Activated CD4-positive, alpha-beta T cell treated with anti-CD3 and anti-CD28 coated beads, Interleukin-2, amount 50 U/mL, for 4 hours (primary cell): ENCODE measurements around the gene TPM1.
A peak's percentile ranks its signal among the peaks of the same experiment; 100 is the strongest.

Experiments
- DNase-seq, 2 experiments: peaks; one replicate each; pipeline ENCODE4 v3.0.0-alpha.2; 2020

TPM1 gene

DNA sequence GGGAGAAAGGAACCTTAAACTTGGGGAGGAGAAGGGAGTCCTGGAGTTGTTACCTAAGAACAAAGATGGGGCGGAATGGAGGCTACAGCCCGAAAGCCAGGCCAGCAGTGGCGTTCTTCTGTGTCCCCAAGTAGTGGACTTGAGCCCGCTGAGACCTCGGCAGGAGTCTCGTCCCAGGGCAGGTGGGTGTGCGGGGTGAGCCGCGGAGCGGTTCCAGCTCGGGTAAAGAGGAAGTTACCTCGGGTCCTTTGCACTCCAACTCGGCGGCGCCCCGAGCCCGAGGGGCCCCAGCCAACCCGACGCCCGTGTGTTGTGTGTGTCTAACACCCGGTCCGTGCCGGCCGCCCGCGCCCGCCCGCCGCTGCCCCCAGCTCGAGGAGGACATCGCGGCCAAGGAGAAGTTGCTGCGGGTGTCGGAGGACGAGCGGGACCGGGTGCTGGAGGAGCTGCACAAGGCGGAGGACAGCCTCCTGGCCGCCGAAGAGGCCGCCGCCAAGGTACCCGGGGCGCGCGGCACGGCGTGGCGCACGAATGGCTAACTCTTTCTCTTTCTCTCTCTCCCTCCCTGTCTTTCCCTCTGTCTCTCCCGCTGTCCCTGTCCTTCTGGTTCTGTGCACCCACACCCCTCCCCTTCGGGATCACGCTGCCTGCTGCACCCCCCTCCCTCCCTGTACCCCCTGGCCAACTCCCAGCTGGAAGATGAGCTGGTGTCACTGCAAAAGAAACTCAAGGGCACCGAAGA is 959 bp downstream of the TPM1 start:
- no peak for DNase-seq

DNA sequence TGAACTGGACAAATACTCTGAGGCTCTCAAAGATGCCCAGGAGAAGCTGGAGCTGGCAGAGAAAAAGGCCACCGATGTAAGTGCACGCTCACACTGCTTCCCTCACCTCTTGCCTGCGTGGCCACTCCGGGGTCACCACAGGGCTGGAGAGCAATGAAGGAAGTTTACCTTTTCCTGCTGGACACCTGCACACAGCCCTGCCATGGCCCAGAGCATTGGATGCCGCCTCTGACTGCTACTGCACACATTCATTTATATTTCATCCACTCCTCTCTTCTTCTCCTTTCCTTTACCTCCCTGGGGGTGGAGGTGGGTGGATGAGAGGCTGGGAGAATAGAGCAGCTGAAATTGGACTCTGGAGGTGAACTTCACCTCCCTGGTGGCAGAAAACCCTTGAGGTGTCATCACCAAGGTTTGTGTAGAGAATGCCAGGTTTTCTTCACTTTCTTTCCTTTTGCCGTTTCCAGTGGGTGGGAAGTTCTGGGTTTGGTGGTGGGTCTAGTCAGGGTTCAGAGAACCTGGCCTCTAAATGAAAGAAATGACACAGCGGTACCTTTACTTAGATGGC is 1.6 kb downstream of the TPM1 start:
- DNase-seq, result no peak

- no peak for DNase-seq
Measured at GRCh38 chr15:63044645-63045464, 2.3 kb downstream of the TPM1 start.

- DNase-seq, result no peak
Measured at GRCh38 chr15:63045465-63045840, 2.9 kb downstream of the TPM1 start.

- DNase-seq, result no peak
Measured at GRCh38 chr15:63045879-63046278, 3.3 kb downstream of the TPM1 start.

- no peak for DNase-seq
Measured at GRCh38 chr15:63046917-63047760, 4.6 kb downstream of the TPM1 start.

DNA sequence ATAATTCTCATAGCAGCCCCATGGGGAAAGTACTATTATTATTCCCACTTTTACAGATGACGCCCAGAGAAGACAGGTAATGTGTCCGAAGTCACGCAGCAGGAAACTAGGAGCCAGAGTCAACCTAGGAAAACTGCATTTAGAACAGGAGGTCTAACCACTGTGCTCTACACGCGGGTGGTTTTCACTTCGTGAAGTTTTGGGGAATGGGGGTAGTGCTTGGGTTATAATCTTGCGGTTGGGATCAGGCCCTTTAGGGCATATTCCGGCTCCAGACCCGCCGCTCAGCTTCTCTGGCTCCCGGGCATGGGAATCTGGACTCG is 5.2 kb downstream of the TPM1 start:
- no peak for DNase-seq

DNA sequence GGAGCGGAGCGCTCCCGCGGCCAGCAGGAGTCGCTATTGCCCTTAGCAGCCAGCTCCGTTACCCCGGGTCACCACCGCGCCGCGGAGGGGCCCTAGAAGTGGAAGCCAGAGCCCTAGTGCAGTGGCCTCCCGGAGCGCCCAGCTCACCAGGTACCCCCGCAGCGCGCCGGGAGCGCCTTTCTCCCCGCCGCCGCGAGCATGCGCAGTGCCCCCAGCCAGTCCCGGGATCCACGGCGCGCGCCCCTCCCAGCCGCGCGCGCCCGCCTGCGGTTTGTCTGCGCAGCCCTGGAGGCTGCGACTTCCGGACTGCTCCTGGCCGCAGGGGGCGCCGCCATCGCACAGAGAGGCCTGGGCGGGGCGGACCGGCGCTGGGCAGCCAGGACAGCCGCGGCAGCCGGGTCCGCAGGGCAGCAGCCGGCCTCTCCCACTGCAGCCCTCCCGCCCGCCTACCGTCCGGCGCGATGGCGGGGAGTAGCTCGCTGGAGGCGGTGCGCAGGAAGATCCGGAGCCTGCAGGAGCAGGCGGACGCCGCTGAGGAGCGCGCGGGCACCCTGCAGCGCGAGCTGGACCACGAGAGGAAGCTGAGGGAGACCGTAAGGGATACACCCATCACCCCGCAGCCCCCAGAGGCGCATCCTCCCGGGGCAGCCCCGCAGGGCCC is 5.7 kb downstream of the TPM1 start:
- DNase-seq, result peak; percentile 77

GRCh38 chr15:63048776-63049665 is 6.5 kb downstream of the TPM1 start:
- peak; percentile 11 to 35 for DNase-seq

DNA sequence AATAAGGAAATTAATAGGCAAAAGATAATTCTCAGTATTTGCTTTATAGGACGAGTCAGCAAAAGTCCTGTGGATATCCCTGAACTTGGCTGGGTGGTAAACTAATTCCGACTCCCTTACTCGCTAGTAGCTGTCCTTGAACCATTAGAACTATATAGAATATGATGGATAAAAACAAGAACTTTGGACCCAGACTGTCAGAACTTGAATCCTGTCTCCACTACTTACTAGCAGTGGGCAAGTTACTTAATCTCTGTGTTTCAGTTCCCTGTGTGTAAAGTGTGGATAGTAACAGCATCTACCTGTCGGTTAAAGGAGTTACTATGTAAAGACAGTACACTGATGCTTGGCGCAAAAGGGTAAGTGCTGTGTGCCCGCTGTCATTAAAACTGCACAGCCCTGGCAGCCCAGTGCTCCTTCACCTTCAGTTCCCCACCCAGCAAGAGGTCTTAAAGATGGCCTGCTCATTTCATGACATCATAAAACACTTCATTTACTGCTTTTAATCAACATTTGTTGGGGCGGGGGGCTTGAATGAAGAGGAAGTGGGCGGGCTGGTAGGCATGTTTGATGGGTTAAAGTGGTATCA is 7.3 kb downstream of the TPM1 start:
- no peak for DNase-seq

GRCh38 chr15:63050731-63051155 is 8.2 kb downstream of the TPM1 start:
- DNase-seq, result no peak

GRCh38 chr15:63051156-63052066 is 8.9 kb downstream of the TPM1 start:
- no peak for DNase-seq

- DNase-seq, result no peak
Measured at GRCh38 chr15:63052077-63052841, 9.7 kb downstream of the TPM1 start.

DNA sequence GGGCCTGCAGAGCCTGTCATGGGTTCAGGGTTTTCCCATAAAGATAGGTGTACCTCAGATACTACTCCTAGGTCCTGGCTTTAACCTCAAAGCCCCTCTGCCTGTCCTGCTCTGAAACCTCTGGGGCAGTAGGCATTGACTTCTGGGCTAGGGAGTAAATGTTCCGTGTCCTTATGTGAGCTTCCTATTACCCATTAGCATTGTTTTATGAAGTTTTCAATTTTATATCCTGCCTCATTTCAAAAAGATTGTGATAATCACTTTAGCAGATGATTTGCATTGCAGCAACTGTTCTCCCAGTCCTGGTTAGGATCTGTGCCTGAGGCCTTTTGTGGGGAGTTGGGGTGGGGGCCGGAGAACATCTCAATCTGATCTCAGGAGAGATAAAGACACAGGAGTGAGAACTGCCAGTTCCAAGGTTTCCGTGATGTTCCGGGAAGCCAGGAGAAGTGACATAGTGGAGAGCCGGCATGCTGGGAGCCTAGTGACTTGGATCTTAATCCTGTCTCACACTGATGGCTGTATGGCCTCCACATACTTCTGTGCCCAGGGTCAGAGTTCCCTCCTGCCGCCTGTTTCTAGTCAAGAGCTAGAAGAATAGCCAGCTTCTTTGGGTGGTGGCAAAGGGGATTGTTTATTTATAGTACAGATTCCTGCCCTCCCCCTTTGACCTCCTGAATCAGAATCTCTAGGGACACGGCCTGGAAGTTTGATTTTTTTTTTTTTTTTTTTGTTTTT is 10.6 kb downstream of the TPM1 start:
- no peak for DNase-seq

- no peak for DNase-seq
Measured at GRCh38 chr15:63054281-63054683, 11.7 kb downstream of the TPM1 start.

- DNase-seq, result no peak
Measured at GRCh38 chr15:63054985-63055384, 12.4 kb downstream of the TPM1 start.

- DNase-seq, result no peak
Measured at GRCh38 chr15:63056829-63057228, 14.3 kb downstream of the TPM1 start.
